ENCODE measurements around the gene SLC1A2.

Gene SLC1A2

DNA sequence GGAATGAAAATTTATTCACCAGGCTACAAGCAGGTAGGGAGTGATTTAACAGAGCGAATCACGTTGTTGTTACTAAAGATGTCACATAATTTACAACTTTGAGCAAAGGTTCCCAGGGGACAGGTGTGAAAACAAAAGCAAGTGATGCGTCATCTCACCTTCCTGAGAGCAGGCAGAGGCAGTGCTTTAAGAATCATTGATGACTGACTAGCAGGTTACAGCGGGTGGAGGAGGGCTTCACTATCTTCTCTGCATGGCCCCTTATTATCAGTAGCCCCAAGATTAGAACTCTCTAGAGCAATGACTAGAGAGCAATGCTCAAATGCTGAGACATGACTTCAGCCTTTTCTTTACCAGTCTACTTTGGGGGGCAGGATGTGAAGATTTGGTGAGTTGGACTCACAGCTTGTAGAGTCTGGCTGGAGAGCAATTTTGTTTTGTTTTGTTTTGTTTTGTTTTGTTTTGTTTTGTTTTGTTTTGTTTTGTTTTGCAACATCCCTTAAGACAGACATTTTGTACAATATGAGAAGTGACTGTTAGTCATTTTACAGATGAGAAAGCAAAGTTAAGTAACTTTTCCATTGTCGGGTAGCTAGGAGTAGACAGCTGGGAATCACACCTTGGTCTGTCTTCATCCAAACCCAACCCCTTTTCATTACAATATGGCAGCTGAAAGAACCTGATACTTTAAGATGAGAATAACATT lies 84.8 kb downstream of the SLC1A2 start:
- Histone ChIP-seq H3K4me3 (replicated peaks; ENCODE audit: insufficient read depth, low read length) (no peak overlapping the region), H3K27ac (replicated peaks) (no peak overlapping the region), H3K27me3 (ENCODE audit: insufficient read depth, poor library complexity, severe bottlenecking) (no peaks in the 10 kb centered on the region)
- DNase-seq (ENCODE audit: low read depth in 1 of 2, low spot score in 1 of 2), result no peak
- TF ChIP-seq GABPA (IDR thresholded peaks at IDR 0.05; ENCODE audit: low read depth) (no peak), SPI1 (IDR thresholded peaks at IDR 0.05; ENCODE audit: borderline replicate concordance, low read depth) (no peak), POLR2AphosphoS5 (IDR thresholded peaks at IDR 0.05; ENCODE audit: low read depth) (no peak)
- TF ChIP-seq, protein P1, sequence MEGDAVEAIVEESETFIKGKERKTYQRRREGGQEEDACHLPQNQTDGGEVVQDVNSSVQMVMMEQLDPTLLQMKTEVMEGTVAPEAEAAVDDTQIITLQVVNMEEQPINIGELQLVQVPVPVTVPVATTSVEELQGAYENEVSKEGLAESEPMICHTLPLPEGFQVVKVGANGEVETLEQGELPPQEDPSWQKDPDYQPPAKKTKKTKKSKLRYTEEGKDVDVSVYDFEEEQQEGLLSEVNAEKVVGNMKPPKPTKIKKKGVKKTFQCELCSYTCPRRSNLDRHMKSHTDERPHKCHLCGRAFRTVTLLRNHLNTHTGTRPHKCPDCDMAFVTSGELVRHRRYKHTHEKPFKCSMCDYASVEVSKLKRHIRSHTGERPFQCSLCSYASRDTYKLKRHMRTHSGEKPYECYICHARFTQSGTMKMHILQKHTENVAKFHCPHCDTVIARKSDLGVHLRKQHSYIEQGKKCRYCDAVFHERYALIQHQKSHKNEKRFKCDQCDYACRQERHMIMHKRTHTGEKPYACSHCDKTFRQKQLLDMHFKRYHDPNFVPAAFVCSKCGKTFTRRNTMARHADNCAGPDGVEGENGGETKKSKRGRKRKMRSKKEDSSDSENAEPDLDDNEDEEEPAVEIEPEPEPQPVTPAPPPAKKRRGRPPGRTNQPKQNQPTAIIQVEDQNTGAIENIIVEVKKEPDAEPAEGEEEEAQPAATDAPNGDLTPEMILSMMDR (IDR thresholded peaks at IDR 0.05; ENCODE audit: insufficient read depth, low read length), result no peak
- TF ChIP-seq, protein P2, sequence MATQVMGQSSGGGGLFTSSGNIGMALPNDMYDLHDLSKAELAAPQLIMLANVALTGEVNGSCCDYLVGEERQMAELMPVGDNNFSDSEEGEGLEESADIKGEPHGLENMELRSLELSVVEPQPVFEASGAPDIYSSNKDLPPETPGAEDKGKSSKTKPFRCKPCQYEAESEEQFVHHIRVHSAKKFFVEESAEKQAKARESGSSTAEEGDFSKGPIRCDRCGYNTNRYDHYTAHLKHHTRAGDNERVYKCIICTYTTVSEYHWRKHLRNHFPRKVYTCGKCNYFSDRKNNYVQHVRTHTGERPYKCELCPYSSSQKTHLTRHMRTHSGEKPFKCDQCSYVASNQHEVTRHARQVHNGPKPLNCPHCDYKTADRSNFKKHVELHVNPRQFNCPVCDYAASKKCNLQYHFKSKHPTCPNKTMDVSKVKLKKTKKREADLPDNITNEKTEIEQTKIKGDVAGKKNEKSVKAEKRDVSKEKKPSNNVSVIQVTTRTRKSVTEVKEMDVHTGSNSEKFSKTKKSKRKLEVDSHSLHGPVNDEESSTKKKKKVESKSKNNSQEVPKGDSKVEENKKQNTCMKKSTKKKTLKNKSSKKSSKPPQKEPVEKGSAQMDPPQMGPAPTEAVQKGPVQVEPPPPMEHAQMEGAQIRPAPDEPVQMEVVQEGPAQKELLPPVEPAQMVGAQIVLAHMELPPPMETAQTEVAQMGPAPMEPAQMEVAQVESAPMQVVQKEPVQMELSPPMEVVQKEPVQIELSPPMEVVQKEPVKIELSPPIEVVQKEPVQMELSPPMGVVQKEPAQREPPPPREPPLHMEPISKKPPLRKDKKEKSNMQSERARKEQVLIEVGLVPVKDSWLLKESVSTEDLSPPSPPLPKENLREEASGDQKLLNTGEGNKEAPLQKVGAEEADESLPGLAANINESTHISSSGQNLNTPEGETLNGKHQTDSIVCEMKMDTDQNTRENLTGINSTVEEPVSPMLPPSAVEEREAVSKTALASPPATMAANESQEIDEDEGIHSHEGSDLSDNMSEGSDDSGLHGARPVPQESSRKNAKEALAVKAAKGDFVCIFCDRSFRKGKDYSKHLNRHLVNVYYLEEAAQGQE (IDR thresholded peaks at IDR 0.05; ENCODE audit: insufficient replicate concordance, low read depth), result no peak

DNA sequence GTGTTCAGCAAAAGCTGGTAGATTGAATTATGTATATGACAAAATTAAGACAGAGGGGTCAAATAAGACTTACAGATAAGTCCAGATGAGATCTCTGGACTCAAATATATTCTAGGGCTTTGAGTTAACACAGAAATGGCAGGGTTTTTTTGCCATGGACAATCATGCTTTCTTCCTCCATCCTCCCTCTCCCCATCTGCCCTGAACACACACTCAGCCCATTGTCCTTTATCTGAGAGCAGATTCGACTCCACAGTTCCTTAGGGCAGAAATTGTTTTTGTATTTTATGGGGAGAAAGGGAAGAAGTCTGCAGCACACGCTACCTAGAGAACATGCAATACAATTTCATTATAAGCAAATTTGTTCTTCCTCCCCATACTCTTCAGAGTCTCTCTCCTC lies 86.8 kb downstream of the SLC1A2 start:
- TF ChIP-seq SPI1 (IDR thresholded peaks at IDR 0.05; ENCODE audit: borderline replicate concordance, low read depth) (no peak), POLR2AphosphoS5 (IDR thresholded peaks at IDR 0.05; ENCODE audit: low read depth) (no peak), GABPA (IDR thresholded peaks at IDR 0.05; ENCODE audit: low read depth) (no peak)
- TF ChIP-seq, protein P2 (IDR thresholded peaks at IDR 0.05; ENCODE audit: insufficient replicate concordance, low read depth), result no peak
- TF ChIP-seq, protein P1 (IDR thresholded peaks at IDR 0.05; ENCODE audit: insufficient read depth, low read length), result no peak
- no peak for DNase-seq (ENCODE audit: low read depth in 1 of 2, low spot score in 1 of 2)
- Histone ChIP-seq H3K4me3 (replicated peaks; ENCODE audit: insufficient read depth, low read length) (no peak overlapping the region), H3K27me3 (ENCODE audit: insufficient read depth, poor library complexity, severe bottlenecking) (no peaks in the 10 kb centered on the region), H3K27ac (replicated peaks) (no peak overlapping the region)

DNA sequence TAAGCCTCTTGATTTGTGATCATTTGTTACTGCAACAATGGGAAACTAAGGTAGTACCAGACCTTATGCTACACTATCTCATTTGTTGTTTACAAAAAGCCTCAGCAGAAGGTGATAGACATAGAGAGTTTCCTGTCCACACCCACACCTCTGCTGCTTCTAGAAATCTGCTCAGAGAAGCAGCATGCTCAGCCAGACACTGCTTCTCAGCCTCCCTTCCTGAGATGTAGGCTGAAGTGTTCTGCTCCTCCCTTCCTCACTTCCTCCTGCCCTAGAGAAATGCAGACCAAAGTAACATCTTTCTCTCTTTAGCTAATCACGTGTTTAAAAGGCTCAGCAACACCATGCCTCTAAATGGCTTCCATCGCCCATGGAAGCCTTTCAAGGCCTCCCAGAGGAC lies 88.4 kb downstream of the SLC1A2 start:
- no peak for DNase-seq (ENCODE audit: low read depth in 1 of 2, low spot score in 1 of 2)
- H3K27me3 ChIP-seq (ENCODE audit: insufficient read depth, poor library complexity, severe bottlenecking), result no peaks in the 10 kb centered on the region
- TF ChIP-seq, protein P2 (IDR thresholded peaks at IDR 0.05; ENCODE audit: insufficient replicate concordance, low read depth), result no peak
- no peak for TF ChIP-seq SPI1 (IDR thresholded peaks at IDR 0.05; ENCODE audit: borderline replicate concordance, low read depth)
- no peak overlapping the region for H3K27ac ChIP-seq (replicated peaks)
- no peak overlapping the region for H3K4me3 ChIP-seq (replicated peaks; ENCODE audit: insufficient read depth, low read length)
